Measurements from ENCODE around the gene RPS6KC1.

GRCh38 chr1:213194383-213194782, 143.3 kb downstream of the RPS6KC1 start:
- TF ChIP-seq EP300 (IDR thresholded peaks at IDR 0.05) (no peak), CTCF (IDR thresholded peaks at IDR 0.05) (no peak), POLR2A (IDR thresholded peaks at IDR 0.05) (no peak)

Measured in ovary (tissue), 3 donors.